ENCODE results near the gene PCDH19.

Gene PCDH19

DNA sequence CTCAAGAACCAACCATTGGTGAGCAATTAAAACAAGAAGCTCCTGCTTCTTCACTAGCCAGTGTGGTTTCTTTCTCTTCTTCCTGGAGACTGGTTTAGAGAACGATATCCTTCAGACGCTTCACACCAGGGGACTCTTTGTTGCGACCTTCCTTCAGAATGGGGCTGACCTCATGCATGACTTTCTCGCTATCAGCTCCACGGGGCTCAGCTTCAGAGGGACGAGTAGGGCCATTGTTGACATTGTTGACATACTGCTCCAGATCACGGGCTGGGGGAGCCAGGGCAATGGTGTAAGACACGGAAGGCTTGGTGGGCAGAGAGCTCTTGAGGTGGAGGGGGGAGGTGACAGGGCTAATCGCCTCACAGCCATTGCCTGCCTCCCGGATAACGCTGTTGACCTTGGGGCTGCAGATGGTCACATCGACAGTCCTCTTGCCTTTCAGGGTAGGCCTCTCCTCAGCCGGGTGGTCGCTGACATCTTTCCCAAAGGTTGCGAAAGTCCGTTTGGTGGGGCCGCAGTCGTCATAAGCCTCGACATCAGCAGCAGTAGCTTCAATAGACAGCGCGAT, 113.8 kb downstream of the PCDH19 start:
- DNase-seq (ENCODE audit: low spot score) = no peak

DNA sequence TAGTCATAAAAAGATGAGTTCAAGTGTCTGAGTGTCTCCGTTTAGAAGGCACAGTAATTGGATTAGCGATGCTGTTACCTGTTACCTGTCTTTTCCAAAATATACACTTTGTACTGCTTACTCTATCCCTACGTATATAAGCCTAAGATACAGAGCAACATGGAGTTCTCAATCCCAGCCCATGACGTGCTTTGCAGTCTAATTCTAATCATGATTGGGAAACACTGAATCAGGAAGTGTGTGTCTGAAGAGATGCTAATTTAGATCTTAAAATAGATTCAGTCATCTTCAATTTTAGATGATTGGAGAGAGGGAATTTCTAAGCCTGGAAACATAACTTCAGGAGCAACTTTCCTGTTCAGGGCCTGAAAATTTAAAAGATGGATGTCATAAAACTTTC, 115.1 kb downstream of the PCDH19 start:
- no peak for DNase-seq (ENCODE audit: low spot score)

DNA sequence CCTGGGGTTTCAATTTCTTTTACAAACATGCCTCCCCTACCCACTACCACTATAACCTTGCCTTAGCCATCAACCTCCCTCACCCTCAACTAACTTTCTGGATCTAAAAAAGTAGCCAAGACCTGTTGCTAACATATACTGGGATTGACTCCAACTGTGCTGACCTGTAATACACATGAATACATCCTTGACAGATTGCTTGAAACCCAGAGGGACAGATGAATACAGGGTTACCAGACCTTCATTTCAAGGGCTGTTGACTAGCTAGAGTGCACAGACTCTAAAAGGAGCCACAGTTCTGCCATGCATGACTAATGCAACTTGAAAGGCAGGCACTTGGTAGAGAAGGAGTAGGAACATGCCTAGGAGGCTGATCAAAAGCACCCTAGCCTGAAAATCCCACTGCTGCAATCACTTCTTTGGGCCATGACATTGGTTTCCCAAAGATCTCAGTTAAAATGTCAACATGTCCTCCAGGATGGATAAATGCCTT, 121.0 kb downstream of the PCDH19 start:
- DNase-seq (ENCODE audit: low spot score) = no peak

DNA sequence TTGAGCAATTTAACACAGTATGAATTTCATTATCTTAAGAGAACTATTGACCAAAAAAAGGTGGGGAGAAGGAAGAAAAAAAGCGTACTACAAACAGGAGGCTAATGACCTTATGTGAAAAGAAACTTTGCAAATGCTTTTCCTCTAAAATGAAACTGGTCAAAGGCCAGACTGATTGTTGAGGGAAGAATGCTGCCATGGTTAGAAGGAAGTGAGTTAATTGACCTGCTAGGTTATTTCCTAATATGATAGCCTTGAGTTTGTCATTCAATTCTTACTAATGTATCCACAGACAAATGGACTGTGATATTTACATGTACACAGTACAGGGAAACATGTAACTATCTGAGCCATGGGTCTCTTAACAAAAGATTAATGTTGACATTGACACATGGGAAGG, 132.8 kb downstream of the PCDH19 start:
- no peak for DNase-seq (ENCODE audit: low spot score)

GRCh38 chrX:100274916-100275315, 135.2 kb downstream of the PCDH19 start:
- no peak for DNase-seq (ENCODE audit: low spot score)

DNA sequence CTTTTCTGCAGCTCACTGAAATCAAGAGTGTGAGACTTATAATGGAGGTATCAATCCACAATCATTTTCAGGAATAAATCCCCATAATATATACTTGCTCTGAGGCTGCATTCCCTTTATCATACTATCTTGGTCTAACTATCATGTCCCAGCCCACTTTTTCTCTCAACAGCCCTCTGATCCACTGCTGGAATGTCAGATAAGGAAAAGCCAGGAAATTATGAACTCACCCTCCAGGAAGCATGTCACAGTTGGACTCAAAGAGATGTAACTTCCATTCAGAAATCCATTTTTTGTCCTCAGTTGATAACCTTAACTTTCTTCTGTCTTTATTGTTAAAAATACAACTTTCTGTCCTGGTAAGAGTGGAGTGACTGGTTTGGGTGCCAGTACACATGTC, 144.9 kb downstream of the PCDH19 start:
- DNase-seq (ENCODE audit: low spot score) = no peak

GRCh38 chrX:100264200-100264599, 145.9 kb downstream of the PCDH19 start:
- no peak for DNase-seq (ENCODE audit: low spot score)

- DNase-seq (ENCODE audit: low spot score) = no peak
Measured at GRCh38 chrX:100263650-100264049, 146.4 kb downstream of the PCDH19 start.

DNA sequence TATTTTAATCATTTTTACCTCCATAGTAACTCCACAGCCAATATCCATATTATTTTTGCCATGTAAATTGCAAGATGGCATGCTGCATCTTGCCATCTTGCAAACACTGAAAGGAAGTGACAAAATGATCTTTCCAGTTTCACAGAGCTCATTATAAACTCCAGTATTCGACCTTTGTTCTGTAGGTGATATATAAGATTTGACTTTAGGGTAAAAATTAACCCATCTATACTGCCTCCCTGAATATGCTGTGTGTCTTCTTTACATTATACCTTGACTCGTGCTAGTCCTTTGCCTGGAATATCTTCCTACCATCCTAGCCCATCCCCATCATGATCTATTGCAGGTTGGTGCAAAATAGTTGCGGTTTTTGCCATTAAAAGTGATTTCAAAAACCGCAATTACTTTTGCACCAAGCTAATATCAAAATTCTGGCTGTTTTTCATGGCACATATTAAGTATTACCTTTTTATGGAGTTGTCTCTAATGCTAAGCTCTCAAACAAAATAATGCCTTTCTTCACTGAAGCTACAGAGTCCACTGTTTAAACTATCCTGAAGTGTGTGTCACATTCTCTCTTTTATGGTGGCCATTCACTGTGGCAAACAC, 161.1 kb downstream of the PCDH19 start:
- DNase-seq (ENCODE audit: low spot score) = no peak

- DNase-seq (ENCODE audit: low spot score) = no peak
Measured at GRCh38 chrX:100247826-100248225, 162.2 kb downstream of the PCDH19 start.

DNA sequence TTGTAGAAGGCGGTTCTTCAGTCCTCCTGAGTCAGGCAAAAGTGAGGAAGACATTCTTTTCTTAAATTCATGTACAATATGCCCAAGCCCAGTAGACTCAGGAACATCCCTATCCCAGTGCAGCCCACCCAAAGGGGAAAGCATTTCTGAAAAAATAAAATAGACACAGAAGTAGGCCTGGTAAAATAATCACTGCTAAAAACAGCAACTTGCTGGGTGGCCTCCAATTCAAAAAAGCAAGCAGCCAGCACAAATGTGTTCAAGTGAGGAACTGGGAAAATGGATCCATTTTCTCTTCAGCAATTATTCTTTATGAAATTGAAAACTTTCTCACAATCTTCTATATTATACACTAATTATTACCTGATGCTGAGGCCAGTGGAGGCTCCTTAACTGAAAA, 165.4 kb downstream of the PCDH19 start:
- no peak for DNase-seq (ENCODE audit: low spot score)
